NCI-H2081 treated with DMSO at 0.1 percent for 48 hours (cell line): ENCODE measurements around the gene NBPF26.
A peak's percentile ranks its signal among the peaks of the same experiment; 100 is the strongest.
"Not testable (repeated sequence)": the region's sequence is repeated elsewhere in the genome, so short reads cannot be mapped to it uniquely, and the experiment has no call there.

ENCODE experiments used
- DNase-seq: peaks from one replicate; lab custom pipeline; 2025; lab: John Stamatoyannopoulos, UW

Gene NBPF26

GRCh38 chr1:120723715-120724402, at the start of gene NBPF26:
NBPF26 (plus strand) TSS chr1:120723945.
- not testable (repeated sequence) for DNase-seq

DNA sequence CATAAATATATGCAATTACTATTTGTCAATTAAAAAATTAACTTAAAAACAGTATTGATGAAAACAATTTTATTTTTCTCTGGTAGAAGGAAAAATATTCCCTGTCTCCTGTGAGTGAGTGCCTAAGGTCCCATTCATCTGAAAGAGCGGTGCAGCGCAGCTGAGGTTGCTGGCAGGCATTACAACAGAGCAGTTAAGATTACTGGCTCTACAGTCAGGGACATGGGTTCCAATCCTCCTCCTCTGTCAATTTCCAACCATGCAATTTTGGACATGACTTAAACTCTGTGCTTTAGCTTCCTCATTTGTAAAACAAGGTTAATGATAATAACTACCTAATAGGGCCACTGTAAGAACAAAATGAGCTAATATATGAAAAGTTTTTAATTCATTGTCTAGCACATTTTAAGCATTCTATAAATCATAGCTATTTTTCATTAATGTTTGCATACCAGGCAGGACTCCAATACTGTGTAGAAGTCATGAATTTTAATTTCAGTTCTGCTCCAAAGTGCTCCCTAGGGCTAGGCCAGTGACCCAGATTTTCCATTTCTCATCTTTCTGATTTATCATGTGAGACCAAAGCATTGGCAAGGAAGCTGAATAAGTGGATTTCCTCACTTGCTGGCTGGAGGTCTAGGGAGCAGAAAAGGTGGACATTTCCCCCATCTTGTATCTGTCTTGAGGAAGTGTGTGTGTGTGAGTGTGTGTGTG, 43.5 kb upstream of the NBPF26 start:
- DNase-seq: not testable (repeated sequence)

DNA sequence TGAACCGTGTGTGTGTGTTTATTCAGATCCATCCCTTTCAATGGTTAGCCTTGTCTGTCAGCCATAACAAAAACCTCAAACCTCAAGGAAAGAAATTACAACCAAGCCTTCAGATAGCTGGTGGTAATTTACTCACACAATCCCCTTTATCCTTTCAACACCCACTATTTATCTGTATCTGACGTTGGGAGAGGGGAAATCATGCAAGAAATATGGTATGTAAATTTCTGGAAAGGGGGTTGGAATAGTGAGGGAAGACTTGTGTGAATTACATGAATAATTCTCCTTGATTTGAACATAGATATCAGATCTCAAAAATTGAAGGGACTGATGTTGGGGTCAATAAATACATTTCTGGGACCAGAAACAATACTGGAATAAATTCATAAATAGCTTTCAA, 42.8 kb upstream of the NBPF26 start:
- DNase-seq: not testable (repeated sequence)

- DNase-seq: not testable (repeated sequence)
Observed at GRCh38 chr1:120684397-120684796, 39.3 kb upstream of the NBPF26 start.

DNA sequence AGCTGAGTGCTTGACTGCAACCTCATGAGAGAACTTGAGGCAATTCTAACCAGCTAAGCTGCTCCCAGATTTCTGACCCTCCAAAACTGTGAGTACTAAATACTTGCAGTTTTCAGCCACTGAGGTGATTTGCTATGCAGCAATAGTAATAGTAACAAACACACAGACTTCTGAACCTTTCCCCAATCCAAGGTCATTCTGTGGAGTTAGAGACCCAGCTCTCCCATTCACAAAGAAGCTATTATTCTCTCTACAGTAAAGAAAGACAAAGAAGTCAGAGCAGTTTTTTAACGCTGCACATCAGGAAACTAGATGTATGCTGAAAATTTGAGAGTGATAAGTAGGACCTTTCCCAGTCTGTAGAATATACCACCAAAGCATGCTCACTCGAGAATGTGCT, 38.1 kb upstream of the NBPF26 start:
- not testable (repeated sequence) for DNase-seq

DNA sequence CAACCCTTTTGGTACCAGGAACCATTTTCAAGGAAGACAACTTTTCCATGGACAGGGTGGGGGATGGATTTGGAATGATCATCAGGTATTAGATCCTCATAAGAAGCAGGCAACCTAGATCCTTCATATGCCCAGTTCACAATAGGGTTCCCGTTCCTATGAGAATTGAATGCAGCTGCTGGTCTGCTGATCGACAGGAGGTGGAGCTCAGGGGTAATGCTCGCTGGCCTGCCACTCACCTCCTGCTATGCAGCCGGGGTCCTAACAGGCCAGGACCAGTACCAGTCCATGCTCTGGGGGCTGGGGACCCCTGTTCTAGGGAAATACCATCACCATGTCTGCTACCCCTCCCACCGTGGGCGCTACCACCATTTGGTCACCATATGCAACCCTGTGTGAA, 36.5 kb upstream of the NBPF26 start:
- DNase-seq: not testable (repeated sequence)

- DNase-seq: not testable (repeated sequence)
Observed at GRCh38 chr1:120700807-120701562, 22.8 kb upstream of the NBPF26 start.

GRCh38 chr1:120723358-120723714, 409 bp upstream of the NBPF26 start:
- DNase-seq: not testable (repeated sequence)

DNA sequence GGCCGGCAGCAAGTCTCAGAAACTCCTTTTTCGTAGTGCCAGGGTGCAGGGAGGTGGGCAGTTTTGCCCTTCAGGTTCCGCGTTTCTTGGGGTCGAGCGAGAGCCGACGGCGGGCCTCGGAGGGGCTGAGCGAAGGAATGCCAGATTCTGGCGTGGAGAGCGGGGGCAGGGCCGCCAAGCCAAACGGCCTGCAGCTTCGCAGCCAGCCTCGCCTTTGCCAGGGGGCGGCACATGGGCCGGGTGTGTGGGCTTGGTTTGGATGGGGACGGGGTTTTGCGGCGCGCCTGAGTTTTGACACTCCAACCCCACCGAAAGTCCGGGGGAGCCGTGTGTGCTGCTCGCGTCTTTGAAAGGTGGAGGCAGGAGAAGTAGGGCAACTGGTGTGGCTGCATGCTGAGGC, 762 bp downstream of the NBPF26 start:
- not testable (repeated sequence) for DNase-seq

DNA sequence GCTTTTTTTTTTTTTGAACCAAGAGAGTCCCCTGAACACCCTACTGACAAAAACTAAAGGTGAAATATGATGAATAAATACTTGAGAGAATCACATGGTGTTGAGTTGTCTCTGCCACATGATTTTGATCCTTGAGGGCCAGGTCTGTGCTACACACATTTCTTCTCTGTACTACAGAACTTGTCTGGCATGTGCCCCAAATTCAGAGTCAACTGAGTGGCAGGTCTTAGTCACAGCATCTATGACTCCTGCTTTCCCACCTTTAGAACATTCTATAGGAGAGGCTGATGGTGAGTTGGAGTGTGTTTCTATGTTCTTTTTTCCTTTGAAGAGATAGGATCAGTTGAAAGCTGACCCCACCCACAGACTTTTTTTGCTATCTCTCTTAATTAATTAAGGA, 5.1 kb downstream of the NBPF26 start:
- DNase-seq: not testable (repeated sequence)

- DNase-seq: not testable (repeated sequence)
Observed at GRCh38 chr1:120769090-120769489, 45.3 kb downstream of the NBPF26 start.

GRCh38 chr1:120805452-120805851, 81.7 kb downstream of the NBPF26 start:
- DNase-seq: not testable (repeated sequence)

DNA sequence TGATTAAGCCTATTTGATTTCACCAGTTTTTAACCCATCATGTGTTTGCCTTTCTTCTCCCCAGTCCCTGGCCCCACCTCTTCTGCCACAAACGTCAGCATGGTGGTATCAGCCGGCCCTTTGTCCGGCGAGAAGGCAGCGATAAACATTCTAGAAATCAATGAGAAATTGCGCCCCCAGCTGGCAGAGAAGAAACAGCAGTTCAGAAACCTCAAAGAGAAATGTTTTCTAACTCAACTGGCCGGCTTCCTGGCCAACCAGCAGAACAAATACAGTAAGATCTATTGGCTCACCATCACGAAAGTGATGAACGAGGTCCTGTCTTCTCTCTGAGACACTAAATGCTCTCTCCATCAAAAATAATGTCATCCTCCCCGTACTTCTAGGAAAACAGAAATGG, 88.1 kb downstream of the NBPF26 start:
- DNase-seq: not testable (repeated sequence)

DNA sequence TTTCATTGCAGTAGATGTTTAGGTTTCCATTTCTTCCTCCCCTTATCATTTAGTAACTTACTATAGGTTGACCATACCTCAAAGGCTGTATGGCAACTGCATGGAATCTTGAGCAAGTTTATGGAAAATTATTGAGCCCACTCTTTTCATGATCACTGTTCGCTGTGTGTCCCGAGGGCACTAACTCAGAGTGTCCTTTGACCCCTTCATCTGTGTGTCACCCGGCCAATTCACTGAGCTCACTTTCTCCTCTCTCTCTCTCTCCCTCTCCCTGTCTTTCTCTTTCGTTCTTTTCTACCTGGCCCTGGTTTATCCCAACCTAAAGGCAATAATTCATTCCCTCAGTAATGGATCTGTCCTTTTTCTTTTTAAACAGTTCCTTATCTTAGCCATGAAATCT, 101.3 kb downstream of the NBPF26 start:
- DNase-seq: not testable (repeated sequence)

- DNase-seq: not testable (repeated sequence)
Observed at GRCh38 chr1:120826623-120827022, 102.9 kb downstream of the NBPF26 start.

GRCh38 chr1:120844186-120844944, 120.6 kb downstream of the NBPF26 start:
- DNase-seq: not testable (repeated sequence)

DNA sequence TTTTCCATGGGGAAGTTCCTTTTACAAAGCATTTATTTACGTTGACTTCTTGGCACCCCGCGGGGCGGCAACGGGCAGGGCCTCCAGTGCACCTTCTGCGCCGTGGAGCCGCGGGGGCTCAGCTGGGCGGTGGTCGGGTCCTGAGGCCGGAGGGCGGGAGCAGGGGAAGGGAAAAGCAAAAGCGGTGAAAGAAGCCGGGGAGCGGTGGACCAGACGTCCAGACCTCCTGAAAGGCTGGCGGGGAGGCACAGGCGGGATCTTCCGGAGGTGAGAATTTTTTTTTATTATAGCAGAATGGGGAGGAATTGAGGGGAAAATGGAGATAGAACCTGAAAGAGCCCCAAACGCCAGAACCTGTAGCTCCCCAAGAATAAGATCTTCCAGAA, 121.2 kb downstream of the NBPF26 start:
- not testable (repeated sequence) for DNase-seq

DNA sequence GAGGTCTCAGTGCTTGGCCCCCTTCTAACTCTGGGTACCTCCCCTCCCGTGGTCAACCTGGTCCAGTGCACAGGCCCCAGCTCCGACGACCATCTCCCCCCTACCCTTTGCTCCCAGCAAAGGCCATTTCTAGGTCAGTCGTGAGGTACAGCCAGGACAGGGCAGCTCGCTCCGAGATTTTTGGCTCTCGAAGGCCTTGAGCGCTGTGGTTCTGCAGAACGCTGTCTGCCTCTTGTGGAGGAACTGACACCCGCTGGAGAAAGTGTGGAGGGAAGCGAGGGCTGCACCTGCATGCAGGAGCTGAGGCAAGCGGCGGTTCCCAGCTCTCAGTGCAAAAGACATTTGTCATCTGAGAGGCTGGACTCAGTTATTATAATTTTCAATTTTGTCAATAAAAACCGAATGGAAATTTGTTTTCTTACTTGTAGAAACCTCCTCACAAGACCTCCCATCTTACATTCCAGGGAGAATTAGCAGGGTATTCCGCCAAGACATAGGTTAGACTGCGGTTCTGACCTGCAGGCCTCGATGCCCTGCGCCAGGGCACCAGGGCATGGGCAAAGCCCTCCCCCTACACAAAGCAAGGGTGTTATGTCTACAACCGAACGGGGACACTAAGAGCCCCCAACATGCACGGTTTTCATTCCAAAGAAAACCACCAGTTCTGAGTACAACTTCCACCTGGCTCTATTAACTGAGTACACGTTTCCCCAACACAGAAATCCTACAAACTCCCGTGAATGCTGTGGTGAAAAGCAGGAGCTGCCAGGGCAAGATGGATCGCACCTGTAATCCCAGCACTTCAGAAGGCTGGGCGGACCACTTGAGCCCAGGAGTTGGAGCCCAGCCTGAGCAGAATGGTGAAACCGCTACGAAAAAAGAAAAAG, 125.9 kb downstream of the NBPF26 start:
- not testable (repeated sequence) for DNase-seq

DNA sequence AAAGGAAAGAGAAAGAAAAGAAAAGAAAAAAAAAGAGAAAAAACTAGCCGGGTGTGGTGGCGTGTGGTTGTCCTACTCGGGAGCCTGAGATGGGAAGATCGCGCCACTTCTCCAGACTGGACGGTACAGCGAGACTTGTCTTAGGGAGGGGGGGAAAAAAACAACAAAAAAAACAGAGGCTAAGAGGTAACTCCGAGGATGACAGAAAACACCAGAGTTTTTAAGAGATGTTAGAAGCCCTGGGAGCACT, 126.5 kb downstream of the NBPF26 start:
- DNase-seq: not testable (repeated sequence)

- DNase-seq: peak; percentile 72
Observed at GRCh38 chr1:120850537-120851421, 127.0 kb downstream of the NBPF26 start.
